Loucy (cell line): ENCODE data around the gene ADGRG2.

Experiments used
- CTCF ChIP-seq: fragments of 200-600 bp; sonication (generic); conservative IDR thresholded peaks from 2 replicates; pipeline ENCODE4 v1.5.1; 2014; ENCODE audit warnings: mild to moderate bottlenecking, antibody characterized with exemption, low read length
- EZH2phosphoT487 ChIP-seq: fragments of 200-600 bp; IDR thresholded peaks from 2 replicates; pipeline ENCODE4 v1.6.1; 2018; ENCODE audit warnings: antibody characterized with exemption, mild to moderate bottlenecking, moderate library complexity, borderline replicate concordance

- TF ChIP-seq CTCF (no peak), EZH2phosphoT487 (no peak)
Observed at GRCh38 chrX:19063030-19063429, 59.2 kb downstream of the ADGRG2 start.
